ENCODE data around the gene NTRK3.

Gene NTRK3

DNA sequence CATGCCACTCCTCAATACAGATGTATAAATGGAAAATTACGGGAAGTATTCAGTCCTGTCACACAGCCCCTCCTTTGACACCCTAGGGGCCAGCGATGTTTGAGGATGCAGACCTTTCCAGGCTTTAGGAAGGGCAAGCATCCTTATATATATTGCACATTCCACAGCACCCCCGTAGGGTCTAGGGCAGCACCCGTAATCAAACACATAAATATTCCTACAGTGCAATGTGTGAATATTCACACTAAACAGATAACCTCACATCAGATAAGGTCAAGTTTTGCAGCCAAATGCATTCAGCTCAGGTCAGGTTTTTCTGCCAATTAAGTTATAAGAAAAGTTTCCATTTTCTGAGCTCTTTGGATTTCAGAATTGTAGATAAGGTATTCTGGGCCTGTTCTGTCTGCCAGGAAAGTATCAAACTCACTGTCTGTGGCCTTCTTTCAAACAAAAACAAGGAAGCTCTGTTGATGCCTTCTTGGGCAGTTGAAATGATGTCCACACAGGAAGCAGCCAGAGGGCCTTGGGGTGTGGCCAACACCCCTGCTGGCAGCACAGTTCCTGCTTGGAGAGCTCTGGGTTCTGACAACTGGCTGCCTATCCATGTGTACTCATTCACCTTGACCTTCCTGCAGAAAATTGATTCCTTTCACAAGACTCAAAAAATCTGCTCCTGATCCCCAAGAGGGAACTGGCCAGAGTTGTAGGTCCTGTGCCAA, 427.0 kb downstream of the NTRK3 start:
- no peak overlapping the region for H3K4me3 ChIP-seq (ENCODE audit: low read depth, low read length)
- DNase-seq (ENCODE audit: low read depth, low spot score) = peak; percentile 43
- in situ Hi-C loops (cut with HindIII; ENCODE audit: low sequenced_read_pairs) = no loop called here
- TF ChIP-seq, protein P1, sequence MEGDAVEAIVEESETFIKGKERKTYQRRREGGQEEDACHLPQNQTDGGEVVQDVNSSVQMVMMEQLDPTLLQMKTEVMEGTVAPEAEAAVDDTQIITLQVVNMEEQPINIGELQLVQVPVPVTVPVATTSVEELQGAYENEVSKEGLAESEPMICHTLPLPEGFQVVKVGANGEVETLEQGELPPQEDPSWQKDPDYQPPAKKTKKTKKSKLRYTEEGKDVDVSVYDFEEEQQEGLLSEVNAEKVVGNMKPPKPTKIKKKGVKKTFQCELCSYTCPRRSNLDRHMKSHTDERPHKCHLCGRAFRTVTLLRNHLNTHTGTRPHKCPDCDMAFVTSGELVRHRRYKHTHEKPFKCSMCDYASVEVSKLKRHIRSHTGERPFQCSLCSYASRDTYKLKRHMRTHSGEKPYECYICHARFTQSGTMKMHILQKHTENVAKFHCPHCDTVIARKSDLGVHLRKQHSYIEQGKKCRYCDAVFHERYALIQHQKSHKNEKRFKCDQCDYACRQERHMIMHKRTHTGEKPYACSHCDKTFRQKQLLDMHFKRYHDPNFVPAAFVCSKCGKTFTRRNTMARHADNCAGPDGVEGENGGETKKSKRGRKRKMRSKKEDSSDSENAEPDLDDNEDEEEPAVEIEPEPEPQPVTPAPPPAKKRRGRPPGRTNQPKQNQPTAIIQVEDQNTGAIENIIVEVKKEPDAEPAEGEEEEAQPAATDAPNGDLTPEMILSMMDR (IDR thresholded peaks at IDR 0.05; ENCODE audit: low read depth, low read length) = no peak

DNA sequence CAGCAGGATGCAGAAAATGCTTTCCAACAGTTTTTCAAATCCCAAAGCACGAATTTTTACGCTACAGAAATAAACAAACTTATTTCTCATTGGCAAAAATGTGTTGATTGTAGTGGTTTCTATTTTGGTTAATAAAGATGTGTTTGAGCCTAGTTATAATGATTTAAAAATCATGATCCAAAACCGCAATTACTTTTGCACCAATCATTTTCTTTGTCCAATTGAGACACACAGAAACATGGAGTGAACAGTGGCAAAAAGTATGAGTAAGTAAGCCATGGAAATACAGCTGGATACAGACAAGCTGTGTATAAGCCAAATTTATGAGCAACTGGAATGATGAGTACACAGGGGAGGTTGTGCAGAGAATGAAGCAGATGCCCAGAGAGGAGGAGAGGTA, 427.9 kb downstream of the NTRK3 start:
- H3K4me3 ChIP-seq (ENCODE audit: low read depth, low read length) = no peak overlapping the region
- no peak for DNase-seq (ENCODE audit: low read depth, low spot score)
- TF ChIP-seq, protein P1 (IDR thresholded peaks at IDR 0.05; ENCODE audit: low read depth, low read length) = no peak
- in situ Hi-C loops (cut with HindIII; ENCODE audit: low sequenced_read_pairs) = no loop called here

DNA sequence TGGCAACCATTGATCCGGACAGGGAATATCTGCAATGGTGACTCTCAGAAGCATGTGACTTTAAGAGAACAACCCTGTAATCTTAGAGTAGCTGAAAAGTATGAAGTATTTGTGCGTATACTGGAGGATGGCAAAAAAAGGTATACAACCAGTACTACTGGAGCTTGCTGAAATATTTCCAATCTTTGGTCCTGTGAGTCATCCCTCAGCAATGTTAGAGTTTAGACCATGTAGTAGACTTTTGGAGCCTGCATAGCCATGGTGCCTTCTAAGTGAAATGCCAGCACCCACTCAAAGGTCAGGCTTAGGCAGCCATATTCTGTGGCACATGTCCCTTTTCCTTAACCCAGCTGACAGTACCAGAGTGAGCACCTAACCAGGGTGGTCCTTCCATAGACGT, 429.4 kb downstream of the NTRK3 start:
- H3K4me3 ChIP-seq (ENCODE audit: low read depth, low read length) = no peak overlapping the region
- in situ Hi-C loops (cut with HindIII; ENCODE audit: low sequenced_read_pairs) = no loop called here
- TF ChIP-seq, protein P1 (IDR thresholded peaks at IDR 0.05; ENCODE audit: low read depth, low read length) = no peak
- DNase-seq (ENCODE audit: low read depth, low spot score) = peak; percentile 49

DNA sequence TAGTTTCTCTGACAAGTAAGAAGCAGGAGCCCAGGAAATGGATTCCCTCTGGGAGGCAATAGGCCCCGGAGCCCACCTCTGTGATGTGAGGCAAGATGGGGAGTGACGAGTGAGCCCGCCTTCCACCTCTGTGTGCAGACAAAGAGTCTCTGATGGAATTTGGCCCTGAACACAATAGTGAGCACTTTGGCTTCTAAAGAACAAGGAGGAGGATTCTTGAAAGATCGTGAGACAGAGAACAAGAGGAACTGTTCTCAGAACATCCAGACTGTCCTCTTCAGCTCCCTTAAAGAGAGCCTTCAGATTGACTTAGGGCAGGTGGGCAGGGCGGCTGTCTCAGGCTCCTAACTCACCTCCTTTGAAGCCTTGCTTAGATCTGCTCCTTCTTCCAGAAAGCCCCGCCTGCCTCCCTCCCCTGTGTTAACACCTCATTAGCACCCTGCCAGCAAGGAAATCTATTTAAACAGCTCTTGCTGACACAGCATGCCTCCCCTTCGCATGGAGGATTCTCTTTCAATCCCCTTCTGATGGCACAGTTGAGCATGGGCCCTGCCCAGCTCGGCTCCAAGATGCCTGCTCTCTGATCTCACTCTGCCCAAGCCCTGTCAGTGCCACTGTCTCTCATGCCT, 430.3 kb downstream of the NTRK3 start:
- DNase-seq (ENCODE audit: low read depth, low spot score) = no peak
- no peak overlapping the region for H3K4me3 ChIP-seq (ENCODE audit: low read depth, low read length)
- in situ Hi-C loops (cut with HindIII; ENCODE audit: low sequenced_read_pairs) = no loop called here
- TF ChIP-seq, protein P1 (IDR thresholded peaks at IDR 0.05; ENCODE audit: low read depth, low read length) = no peak

DNA sequence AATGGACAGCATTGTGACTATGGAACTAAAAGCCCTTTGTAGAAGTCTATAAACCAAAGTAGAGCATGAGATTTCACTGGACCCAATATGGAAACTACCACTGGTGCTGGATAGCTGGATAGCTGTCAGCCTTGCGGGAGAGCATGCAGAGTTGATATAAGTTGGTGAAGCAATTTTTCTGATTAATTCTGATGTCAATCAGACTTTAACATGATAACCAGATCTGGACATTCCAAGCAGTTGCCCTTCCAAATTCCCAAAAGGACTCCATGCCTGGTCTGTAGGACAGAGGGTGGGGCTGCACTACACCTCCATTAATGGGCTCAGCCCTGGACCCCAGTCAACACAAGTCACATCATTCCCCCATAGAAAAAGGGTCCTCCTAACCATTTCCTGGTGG, 437.8 kb downstream of the NTRK3 start:
- H3K4me3 ChIP-seq (ENCODE audit: low read depth, low read length) = no peak overlapping the region
- no peak for DNase-seq (ENCODE audit: low read depth, low spot score)
- TF ChIP-seq, protein P1 (IDR thresholded peaks at IDR 0.05; ENCODE audit: low read depth, low read length) = no peak
- in situ Hi-C loops (cut with HindIII; ENCODE audit: low sequenced_read_pairs) = no loop called here

DNA sequence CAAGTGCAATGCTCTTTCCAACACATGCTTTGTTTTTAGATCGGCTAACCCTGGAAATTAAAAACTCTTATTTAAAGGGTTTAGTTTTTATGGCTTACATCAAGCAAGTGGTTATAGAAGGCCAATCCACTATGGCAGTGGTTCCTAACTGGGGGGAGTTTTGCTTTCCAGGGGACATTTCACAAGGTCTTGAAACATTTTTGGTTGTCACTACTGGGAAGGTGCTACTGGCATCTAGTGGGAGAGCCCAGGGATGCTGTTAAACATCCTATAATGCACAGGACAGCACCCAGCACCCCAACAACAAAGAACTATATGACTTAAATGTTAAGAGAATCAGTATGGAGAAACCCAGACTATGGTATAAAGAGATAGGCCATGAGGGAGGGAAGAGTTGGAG, 439.0 kb downstream of the NTRK3 start:
- DNase-seq (ENCODE audit: low read depth, low spot score) = peak; percentile 10
- TF ChIP-seq, protein P1 (IDR thresholded peaks at IDR 0.05; ENCODE audit: low read depth, low read length) = peak; percentile 18
- no peak overlapping the region for H3K4me3 ChIP-seq (ENCODE audit: low read depth, low read length)
- in situ Hi-C loops (cut with HindIII; ENCODE audit: low sequenced_read_pairs) = no loop called here

Data from astrocyte of the spinal cord (primary cell).